GM12865 (cell line): Measurements from ENCODE around the gene MRPL40.

Source experiments
- DNase-seq: peaks from one replicate; pipeline ENCODE4 v3.0.0; 2010; ENCODE audit warnings: low read depth
- H3K4me3 ChIP-seq: 2 replicates; pipeline ENCODE4 v1.5.1; 2011; ENCODE audit warnings: mild to moderate bottlenecking, low read depth, low read length, control low read depth
- TF ChIP-seq, protein P1 (sequence below): IDR thresholded peaks from 2 replicates; pipeline ENCODE4 v1.5.1; 2011; ENCODE audit warnings: low read length, control low read depth, low read depth, inconsistent platforms; ENCODE audit not compliant: insufficient read depth; ENCODE audit errors: missing control alignments

The MRPL40 gene

DNA sequence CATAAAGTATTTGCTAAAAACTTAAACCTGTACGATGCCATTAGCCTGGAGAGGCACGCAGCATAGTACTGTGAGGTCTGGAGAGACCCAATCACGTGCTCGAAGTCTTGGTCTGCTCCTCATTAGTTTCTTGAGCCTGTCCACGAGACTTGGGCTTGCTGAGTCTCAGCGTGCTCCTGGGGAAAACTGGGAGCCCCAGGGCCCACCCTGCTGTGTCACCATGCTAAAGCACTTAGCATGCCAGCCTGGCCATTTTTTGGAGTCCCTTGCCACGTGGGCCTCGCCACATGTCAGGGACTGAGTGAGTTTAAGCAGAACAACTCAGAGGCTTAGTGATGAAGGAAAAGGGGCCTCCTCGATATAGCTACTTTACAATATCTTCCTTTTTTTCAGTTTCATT is 50.0 kb downstream of the MRPL40 start:
- TF ChIP-seq, protein P1, sequence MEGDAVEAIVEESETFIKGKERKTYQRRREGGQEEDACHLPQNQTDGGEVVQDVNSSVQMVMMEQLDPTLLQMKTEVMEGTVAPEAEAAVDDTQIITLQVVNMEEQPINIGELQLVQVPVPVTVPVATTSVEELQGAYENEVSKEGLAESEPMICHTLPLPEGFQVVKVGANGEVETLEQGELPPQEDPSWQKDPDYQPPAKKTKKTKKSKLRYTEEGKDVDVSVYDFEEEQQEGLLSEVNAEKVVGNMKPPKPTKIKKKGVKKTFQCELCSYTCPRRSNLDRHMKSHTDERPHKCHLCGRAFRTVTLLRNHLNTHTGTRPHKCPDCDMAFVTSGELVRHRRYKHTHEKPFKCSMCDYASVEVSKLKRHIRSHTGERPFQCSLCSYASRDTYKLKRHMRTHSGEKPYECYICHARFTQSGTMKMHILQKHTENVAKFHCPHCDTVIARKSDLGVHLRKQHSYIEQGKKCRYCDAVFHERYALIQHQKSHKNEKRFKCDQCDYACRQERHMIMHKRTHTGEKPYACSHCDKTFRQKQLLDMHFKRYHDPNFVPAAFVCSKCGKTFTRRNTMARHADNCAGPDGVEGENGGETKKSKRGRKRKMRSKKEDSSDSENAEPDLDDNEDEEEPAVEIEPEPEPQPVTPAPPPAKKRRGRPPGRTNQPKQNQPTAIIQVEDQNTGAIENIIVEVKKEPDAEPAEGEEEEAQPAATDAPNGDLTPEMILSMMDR: no peak
- no peak overlapping the region for H3K4me3 ChIP-seq
- no peak for DNase-seq

DNA sequence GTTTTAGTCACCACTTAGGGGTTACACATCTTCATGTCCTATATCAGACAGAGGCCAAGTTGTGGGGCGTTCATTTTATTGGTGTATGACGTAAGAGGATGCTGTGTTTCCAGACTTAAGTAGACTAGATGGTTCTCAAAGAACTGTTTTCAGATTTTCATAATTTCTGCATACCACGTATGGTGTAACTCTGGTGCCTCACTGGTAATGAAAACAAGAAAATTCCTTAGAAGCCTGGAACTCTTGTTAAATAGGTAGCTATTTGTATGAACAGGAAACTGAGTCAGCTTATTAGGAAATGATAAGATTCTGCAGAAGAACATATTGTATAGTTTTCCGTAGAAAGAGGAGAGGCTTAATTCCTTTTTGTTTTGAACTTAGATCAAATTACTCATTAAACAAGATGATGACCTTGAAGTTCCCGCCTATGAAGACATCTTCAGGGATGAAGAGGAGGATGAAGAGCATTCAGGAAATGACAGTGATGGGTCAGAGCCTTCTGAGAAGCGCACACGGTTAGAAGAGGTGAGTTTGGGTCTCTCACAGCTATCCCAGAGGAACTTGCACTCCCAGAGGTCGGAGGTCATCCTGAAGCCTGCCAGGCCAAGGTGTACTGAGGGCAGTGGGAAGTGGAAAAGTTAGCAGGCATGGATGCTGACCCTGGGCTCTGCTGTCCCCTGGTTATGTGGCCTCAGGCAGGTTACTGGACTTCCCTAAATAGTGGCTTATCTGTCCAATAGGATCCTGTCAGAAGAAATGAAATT is 51.3 kb downstream of the MRPL40 start:
- TF ChIP-seq, protein P1: no peak
- no peak for DNase-seq
- no peak overlapping the region for H3K4me3 ChIP-seq
